Stimulated activated naive CD8-positive, alpha-beta T cell treated with anti-CD3 and anti-CD28 coated beads, Interleukin-15, Interleukin-2, amounts not matched to agents 100 U/mL and 50 U/mL, for 24 hours (primary cell): ENCODE results near the gene VSIG10L2.

Source experiments
- ATAC-seq: fragments of 150-1000 bp; cut with Tn5 transposase; one replicate; pipeline ENCODE4 v1.10.0; 2021
- DNase-seq: peaks from one replicate; pipeline ENCODE4 v3.0.0; 2021

VSIG10L2 gene

DNA sequence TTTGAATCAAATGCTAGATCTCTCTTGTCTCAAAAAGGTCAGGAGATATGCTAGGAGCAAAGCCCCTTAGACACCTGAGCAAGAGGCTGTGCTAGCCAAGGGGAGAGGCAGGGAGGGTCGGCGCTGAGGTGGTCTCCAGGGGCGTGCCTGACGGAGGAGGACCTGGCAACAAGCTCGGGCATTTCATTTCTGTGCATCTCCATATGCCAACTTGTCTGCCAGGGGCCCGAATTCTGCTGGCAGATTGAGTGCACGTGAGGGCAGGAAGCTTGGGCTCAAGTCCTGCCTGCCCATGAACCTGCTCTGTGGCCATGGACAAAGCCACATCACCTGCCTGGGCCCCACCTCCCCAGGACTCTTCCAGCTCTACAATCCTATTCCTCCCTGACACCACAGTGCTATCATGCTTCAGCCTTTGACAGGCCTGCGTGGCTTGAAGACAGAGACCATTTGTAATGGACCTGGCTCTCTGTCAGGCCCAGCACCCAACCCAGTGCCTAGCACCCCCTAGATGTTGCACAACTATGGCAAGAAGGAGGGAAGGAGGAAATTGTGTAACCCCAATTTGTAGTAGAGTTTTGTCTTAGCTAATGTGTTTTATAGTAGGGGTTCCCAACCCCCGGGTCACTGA lies 16.3 kb upstream of the VSIG10L2 start:
- DNase-seq (no peak), ATAC-seq (no peak)

DNA sequence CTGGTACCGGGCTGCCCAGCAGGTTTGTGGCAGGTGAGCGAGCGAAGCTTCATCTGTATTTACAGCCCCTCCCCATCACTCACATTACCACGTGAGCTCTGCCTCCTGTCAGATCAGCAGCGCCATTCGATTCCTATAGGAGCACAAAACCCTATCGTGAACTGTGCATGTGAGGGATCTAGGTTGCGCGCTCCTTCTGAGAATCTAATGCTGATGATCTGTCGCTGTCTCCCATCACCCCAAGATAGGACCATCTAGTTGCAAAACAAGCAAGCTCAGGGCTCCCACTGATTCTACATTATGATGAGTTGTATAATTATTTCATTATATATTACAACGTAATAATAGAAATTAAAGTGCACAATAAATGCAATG lies 15.8 kb upstream of the VSIG10L2 start:
- no peak for ATAC-seq
- no peak for DNase-seq

DNA sequence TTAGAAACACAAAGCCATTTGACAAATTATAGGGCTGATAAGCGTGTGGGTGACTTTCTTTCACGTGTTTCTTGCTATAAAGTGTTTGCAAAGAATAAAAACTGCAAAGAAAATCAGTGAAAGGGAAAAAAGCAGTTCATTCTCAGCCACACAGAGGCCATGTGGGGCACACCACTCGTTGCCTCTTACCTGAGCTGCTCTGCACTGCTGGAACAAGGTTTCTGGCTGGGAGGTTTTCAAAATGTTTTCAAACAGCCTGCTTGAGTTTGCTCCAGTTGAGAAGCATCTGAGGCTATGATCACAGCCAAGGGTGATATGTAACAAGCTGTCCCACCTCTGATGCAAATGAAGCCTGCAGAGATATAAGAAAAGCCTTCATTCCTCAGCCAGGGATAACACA lies 14.7 kb upstream of the VSIG10L2 start:
- no peak for ATAC-seq
- DNase-seq, result no peak

DNA sequence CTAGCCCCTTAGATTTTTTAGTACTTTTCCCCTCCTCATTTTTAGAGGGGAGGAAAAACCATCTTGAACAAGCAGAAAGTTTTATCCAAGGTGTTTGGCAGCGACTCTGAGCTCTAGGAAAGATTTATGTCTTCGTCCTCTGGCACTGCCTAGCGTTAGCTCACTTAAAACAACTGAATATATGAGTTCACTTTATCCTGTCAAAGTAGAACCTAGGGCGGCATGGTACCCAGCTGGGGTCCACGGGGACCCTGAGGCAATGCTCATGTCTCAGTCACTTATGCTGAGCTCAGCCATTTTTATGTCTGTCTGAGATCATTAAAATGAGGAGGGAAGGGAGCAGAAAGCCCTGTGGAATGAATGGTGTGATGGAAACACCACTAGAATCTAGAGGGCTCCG lies 14.2 kb upstream of the VSIG10L2 start:
- ATAC-seq (no peak), DNase-seq (no peak)

DNA sequence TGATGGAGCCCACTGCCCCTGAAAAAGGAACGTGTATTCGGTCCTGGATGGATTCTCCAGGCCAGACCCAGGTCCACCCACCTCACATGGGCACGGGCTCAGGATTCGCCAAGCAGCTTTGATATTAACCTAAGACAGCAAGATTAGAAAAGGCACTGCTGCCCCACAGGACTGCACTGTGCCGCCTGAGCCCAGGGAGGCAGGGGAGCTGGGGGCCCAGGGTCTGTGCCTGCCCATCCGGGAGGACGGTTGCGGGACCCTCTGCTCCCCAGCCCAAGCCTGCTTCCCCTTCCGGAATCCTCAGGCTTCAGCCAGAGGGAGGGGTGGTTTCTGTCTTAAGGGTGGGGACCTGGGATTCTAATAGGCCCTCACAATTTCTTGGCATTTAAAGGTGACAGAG lies 13.5 kb upstream of the VSIG10L2 start:
- no peak for DNase-seq
- ATAC-seq, result no peak

DNA sequence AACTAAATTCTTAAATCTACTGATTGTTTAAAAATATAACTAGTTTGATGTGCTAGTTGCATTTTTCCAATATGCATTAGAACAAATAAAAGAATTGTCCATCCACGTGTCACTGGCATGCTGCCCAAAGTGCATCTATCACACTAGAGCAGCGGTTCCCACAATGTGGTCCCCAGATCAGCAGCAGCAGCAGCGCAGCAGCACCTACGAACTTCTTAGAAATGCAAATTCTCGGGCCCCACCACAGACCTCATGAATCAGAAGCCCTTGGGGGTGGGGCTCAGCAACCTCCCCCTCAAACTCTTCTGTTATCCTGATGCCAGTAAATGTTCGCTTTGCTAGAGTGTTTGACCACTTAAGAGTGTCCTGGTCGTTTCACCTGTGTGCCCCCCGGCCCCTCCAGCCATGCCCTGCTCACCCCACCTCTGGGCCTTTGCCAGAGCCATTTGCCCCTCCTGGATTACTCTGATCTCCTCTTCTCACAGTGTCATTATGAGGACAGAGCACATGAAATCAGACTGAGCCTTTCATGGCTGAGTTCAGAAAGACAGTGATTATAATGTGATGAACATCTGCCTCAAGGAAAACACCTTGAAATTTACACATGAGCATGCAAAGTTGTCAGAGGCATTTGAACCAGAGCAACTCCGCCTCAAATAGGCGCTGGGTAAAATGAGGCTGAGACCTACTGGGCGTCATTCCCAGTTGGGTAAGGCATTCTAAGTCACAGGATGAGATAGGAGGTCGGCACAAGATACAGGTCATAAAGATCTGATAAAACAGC lies 12.6 kb upstream of the VSIG10L2 start:
- ATAC-seq (peak; percentile 80), DNase-seq (peak; percentile 45)

DNA sequence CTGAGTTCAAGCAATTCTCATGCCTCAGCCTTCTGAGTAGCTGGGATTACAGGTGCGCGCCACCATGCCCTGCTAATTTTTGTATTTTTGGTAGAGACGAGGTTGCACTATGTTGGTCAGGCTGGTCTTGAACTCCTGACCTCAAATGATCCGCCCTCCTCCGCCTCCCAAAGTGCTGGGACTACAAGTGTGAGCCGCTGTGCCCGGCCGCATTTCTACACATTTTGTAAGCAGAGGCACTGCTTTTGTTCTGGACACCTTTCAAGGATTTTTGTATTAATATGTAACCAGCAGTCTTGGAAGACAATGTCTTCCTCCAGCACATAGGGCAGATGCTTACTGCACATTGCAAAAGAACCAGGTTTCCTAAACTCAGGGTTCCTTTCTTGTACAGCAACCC lies 11.4 kb upstream of the VSIG10L2 start:
- ATAC-seq, result no peak
- no peak for DNase-seq

DNA sequence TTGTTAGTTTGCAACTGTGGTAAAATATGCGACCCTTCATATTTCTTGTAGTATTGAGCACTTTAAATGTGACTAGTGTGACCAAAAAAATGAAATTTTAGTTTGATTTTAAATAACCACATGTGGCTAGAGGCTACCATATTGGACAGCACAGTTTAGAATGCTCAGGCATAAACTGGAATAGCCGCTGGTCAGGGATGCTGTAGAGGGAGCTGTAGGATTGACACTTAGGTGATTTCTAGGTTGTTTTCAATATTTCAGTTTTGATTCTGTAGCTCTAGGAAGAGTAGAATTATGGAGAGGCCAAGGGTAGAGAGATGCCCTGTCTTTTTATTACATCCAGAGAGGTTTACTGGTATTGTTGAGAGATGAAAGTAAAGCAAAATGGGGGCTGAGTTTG lies 10.8 kb upstream of the VSIG10L2 start:
- no peak for ATAC-seq
- DNase-seq, result no peak

DNA sequence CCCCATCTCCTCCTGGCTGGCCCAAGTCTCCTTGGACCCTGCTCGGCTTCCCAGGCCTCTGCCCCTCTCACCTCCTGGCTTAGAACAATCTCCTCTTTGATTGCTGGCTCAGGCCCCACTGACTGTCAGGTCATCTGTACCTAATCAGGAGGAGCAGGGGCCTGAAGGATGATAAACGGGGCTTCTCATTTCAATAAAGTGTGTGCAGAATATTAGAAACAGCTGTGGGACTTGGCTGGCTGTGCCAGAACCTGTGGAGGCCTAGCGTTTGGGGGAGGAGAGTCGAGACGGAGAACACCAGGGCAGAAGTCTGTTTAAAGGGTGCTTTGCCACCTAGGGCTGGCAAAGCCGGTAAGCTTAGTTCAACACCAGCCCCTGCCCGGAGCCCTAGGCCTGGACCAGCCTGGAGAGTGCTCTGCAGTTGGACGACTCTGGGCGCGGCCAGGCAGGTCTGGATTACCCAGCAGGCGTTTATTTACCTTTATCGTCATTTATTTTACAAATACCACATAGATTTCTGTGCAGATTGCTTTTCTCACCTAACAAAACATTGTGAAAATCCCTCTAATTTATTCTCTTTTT lies 10.1 kb upstream of the VSIG10L2 start:
- DNase-seq (no peak), ATAC-seq (no peak)

DNA sequence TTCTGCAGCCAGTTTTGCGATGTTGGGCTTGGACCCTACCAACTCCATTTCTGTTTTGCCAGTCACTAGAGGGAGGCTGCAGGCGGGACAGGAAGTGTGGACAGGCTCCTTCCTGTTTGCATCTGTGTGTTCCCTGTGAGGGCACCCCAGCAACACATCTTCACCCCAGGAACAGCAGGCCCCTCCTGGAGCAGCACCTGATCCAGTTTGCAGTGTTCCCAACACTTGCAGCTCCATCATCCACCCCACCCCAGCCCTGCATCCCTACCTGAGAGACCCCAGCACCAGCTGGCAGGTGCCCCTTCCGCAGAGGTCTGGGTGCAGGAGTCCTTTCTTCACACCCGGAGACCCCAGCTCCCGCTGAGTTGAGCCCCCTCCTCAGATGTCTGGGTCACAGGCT lies 7.4 kb upstream of the VSIG10L2 start:
- ATAC-seq (no peak), DNase-seq (no peak)

DNA sequence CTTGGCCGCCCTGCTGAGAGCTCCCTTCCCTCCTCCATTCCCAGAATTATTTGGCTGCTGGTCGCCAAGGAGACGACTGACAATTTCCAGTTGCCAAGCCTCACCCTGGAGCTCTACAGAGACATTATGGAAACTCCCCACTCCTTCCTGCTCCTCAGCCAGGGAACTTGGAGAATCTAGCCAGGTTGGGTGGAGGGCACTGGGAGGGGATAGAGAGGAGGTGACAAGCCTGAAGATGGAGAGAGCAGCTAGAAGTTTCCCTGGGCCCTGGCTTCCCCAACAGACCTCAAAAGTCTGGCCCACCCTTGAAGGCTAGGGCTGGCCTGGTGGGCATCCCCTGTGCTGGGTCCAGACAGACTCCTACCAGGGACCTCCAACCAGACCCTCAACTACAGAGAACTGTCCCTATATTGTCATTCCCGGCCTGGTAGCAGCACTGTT lies 6.7 kb upstream of the VSIG10L2 start:
- DNase-seq (no peak), ATAC-seq (no peak)

DNA sequence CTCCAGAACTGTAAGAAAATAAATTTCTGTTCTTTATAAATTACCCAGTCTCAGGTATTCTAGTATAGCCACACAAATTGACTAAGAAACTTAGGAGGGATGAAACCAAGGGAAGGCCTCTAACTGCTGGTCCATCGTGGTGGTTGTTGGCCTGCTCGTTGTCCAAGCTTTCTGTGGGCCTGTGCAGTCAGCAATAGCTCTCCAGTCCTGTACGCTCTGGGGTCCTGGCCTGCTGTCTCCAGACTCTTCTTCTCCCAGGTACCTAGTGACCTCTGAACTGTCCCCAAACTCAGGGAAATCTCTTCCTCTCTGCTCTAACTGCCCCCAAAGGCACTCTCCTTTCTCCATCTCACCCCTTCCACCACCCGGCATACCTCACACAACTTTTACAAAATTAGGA lies 5.7 kb upstream of the VSIG10L2 start:
- ATAC-seq (no peak), DNase-seq (no peak)

DNA sequence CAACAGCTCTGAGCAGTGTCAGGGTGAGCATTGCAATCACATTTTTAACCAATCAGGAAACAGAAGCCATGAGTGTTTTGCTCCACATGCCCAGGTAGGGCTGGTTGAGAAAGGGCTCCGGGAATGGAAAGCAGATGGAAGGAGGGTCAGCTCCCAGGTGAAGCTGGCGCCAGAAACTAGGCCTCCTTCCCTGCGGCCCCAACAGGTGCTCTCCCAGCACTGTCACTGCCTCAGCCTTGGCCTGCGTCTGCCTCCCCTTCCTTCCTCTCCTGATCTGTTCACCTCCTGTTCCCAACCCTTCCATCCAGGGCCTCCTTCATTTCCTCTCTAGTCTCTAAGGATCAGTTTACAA lies 4.6 kb upstream of the VSIG10L2 start:
- no peak for ATAC-seq
- no peak for DNase-seq

DNA sequence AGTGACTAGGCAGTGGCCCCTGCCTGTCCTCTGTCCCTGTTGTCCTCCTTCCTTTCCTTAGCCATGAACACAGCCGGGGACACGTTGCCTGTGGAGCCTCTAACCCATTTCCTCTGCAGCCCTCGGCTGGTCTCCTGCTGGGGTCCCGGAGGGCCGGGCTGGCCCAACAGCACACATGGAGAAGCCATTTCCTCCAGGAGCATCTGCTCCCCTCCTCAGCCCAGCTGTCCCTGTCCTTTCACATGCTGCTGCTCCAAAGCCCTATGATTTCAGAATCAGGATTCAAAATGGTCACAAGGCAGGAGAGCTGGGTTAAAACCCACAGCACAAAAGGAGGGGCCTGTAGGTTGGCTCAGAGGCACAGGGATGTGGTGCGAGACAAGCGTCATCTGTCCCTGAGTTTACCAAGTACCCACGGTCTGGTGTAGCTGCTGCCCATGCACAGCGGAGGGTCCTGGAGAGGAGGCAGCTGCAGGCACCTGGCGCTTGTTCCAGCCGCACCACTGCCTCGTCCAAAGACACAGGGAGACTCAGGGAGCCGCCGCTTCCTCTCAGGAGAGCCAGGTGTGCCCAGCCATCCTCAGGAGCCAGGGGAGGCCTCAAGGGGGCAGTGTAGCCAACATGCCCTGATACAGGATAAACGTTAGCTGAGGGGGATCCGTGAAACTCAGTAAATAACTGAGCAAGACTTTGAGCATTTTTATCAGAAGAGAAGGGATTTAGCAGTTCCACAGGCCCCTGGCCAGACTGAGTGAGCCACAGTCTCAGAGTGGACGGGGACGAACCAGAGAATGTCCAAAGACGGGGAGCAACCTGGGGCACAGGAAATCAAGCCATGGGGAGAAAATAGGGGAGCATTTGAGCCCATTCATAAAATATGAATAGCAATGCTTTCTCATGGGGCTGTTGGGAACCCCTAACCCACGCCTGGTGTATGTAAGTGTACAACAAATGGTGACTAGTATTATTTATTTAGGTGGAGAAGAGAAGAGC lies 3.9 kb upstream of the VSIG10L2 start:
- DNase-seq (peak; percentile 66), ATAC-seq (peak; percentile 62)

DNA sequence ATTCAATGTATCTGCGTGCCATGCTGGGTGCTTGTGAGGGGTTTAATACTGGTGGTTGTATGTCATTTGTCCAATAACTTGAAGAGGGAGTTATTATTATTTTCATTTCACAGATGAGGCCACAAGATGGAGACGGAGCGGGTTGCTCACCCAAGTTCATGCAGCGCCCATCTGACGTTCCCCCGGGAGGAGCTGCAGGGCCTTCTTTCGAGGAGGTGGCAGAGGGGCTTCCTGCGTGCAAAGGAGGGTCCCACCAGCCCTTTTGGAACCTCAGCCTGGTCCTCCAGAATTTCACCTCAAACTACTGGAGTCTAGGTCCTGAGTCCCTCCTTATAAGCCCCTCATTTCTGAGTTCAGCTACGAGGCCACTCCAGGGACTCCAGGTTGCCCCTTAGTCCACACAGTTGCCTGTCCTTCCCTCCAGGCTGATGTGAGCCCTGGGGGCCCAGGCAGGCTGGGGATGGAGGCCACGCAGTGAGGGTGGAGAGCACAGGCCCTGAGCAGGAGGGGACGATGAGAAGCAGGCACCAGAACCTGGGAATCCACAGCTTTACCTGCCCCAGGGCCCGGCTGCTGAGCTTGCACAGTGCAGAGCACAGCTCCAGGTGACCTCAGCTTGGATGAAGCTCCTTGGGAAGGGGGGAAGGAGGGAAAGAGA lies 2.9 kb upstream of the VSIG10L2 start:
- ATAC-seq (no peak), DNase-seq (no peak)

DNA sequence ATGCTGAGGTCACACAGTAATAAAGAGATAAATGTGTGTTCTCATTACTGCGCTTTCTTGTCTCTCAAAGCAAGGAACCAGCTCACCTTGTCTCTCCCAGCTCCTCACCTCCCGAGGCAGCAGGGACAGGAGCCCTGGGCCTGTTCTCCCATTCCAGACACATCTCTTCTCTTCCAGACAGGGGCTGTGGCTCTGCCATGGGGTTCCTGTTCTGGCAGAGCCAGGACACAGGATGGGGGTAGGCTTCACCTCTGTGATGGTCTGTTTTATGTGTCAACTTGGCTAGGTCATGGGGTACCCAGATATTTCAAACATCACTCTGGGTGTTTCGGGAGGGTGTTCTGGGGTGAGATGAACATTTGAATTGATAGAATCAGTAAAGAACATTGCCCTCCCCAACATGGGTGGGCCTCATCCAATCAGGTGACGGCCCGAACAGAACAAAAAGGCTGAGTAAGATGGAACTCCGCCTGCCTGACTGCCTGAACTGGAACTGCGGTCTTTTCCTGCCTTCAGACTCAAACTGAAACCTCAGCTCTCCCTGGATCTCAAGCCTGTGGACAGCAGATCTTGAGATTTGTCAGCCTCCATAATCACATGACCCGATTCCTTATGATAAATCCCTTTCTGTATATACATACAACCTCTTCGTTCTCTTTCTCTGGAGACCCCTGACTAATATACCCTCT lies 2.0 kb upstream of the VSIG10L2 start:
- ATAC-seq (no peak), DNase-seq (no peak)

DNA sequence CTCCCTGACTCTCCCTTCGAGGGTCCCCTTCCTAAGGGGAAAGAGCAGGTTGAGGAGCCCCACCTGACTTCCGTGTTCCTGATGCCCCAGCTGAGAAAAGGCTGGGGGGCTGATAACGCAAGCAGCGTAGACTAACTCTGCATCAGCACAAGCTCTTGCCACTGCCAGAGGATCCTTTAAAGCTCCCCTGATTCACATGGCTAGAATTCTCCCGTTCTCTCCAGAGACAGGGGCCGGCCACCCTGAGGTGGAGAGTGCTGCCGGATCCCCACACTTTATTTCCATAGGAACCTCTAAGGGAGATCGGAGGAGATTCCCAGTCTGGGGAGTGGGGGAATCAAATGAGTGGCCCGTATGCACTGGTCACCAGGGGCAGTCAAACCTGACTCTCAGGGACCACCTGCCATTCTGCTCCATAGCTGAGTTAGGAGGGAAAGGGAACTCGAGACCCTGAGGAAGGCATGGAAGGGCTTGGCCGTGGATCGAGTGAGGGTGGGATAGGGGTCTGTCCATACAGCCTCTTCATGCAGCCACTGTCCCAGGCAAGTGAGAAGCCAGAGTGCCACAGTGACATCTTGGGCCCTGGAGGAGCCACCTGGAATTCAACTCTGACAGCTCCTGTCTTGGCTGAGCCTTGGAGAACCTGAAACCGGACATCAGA lies 1.4 kb upstream of the VSIG10L2 start:
- DNase-seq (no peak), ATAC-seq (no peak)

DNA sequence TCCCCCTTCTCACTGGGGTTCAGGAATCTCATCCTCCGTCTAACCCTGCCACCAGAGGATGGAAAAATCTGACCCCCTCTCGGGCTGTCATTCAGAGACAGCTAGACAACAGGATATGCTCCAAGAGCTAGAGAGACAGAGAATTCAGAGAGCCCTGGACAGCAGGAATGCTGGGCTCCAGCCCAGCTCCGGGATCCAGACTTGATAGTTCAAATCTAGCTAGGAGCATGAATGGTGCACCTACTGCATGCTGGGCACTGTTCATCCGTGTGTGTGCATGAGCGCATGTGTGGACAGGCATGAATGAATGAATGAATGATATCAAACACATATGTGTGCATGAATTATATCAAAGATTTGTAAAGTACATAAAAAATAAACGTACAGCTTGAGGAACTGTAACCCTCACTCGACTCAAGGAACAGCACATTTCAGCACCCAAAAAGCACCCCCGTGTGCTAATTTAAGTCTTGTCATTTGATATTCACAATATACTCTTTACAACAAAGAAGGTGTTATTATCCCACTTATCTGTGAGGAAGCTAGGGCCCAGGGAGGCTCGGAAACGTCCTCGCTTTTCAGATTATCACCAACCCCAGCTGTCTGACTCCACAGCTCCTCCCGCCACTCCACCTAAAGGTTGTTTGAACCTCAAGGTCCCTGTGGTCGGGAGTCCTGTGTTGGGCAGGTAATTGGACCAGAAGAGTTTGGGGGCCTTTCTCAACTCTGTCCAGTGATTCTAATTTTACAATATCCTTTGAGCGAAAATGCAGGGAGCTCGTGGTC lies 640 bp upstream of the VSIG10L2 start:
- no peak for ATAC-seq
- DNase-seq, result no peak

DNA sequence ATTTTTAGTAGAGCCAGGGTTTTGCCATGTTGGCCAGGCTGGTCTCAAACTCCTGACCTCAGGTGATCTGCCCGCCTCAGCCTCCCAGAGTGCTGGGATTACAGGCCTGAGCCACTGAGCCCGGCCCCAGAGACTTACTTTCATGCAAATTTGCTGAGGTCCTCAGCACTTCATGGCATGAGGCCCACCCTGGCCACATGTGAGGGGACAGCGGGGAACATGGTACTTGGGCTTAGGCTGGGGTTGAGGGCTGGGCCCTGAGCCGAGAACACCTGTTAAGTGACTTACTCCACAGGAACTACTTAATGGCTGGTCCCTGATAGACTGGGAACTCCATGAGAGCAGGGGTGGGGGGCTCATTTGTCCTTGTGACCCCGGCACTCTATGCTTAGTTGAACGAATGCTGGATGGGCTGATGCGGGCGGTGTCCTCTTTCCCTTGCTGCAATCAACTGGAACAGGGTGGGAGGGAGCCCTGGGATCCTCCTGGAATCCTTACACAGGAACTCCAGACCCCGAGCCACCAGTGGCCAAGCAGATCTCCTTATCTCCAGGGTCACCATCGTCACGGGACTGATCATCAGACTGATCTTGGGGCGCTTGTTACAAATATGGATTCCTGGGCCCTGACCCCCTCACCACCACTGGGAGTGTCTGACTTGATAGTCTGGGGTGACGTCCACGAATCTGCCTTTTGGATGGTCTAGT lies 1.0 kb downstream of the VSIG10L2 start:
- DNase-seq (no peak), ATAC-seq (no peak)
